Stomach (tissue), 4 donors: ENCODE results near the gene CRYBG1.

Source experiments
- EP300 ChIP-seq: sonication (generic); formaldehyde crosslinking; IDR thresholded peaks from one replicate; pipeline ENCODE4 v1.6.1; 2017; ENCODE audit warnings: antibody characterized with exemption
- POLR2A ChIP-seq, 4 donors: fragments of 450-650 bp; IDR thresholded peaks; one replicate each; pipeline ENCODE4 v1.6.1; 2016; ENCODE audit warnings: antibody characterized with exemption in 4 of 4, control low read depth in 2 of 4, mild to moderate bottlenecking in 1 of 4, moderate library complexity in 1 of 4
- TF ChIP-seq, protein P1 (sequence below), 7 experiments: fragments of 450-650 bp in 4 of 7; fragments of 200-600 bp in 3 of 7; sonication (generic) in 3 of 7; IDR thresholded peaks; one replicate each; pipeline ENCODE4 v1.5.1; 2016 to 2019; ENCODE audit warnings: antibody characterized with exemption in 7 of 7, control low read depth in 2 of 7, mild to moderate bottlenecking in 1 of 7

DNA sequence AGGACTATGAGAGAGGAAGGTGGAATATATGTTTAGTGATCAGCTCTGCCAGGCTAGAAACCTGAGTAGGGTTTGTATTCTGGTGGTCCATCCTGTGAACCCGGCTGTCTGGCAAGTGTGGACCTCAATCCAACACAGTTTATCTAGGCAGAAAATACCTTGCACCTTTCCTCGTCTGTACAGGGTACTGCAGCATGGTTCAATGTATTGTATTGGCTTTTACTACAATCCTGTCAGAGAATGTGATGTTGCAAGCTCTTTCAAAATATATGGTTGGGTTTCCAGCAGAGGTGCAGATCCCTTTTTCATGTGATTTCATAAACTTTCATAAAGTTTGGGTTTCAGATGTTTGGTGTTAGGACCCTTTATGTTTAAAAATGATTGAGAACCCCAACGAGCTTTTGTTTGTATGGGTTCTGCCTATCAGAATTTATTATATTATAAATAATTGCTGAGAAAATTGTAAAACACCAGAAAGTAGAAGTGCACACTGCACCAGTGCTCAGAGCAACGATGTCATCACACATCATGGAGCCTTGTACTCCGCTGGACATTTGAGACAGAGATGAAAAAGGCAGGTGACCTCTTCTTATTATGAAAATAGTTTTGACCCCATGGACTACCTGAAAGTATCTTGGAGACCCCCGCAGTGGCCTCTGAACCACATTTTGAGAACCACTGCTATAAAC, 162.2 kb downstream of the CRYBG1 start:
- TF ChIP-seq POLR2A (IDR thresholded peaks at IDR 0.05) (no peak), EP300 (no peak)
- TF ChIP-seq, protein P1, sequence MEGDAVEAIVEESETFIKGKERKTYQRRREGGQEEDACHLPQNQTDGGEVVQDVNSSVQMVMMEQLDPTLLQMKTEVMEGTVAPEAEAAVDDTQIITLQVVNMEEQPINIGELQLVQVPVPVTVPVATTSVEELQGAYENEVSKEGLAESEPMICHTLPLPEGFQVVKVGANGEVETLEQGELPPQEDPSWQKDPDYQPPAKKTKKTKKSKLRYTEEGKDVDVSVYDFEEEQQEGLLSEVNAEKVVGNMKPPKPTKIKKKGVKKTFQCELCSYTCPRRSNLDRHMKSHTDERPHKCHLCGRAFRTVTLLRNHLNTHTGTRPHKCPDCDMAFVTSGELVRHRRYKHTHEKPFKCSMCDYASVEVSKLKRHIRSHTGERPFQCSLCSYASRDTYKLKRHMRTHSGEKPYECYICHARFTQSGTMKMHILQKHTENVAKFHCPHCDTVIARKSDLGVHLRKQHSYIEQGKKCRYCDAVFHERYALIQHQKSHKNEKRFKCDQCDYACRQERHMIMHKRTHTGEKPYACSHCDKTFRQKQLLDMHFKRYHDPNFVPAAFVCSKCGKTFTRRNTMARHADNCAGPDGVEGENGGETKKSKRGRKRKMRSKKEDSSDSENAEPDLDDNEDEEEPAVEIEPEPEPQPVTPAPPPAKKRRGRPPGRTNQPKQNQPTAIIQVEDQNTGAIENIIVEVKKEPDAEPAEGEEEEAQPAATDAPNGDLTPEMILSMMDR (IDR thresholded peaks at IDR 0.05): no peak
